ENCODE results near the gene CSF3R. TPM values are rescaled to one million over a fixed set of nuclear protein-coding genes. Genes with fewer than 3 reads are reported as not detected.

The CSF3R gene
- total and polyA plus RNA-seq, 9 of the 15 experiments (the other 6 are each of a cell fraction or from before 2014, with no cell fraction given) = 0.21 to 0.86 (median 0.40) TPM; not detected in 1

- TF ChIP-seq CREB3L1 (IDR thresholded peaks at IDR 0.05; ENCODE audit: borderline replicate concordance, low read depth) = no peak
- no peak for TF ChIP-seq ZNF280A (IDR thresholded peaks at IDR 0.05; ENCODE audit: low read depth, partially characterized antibody)
- peak; percentile 75; the same call in 1 of the 2 replicates for TF ChIP-seq ZBTB7A (IDR thresholded peaks at IDR 0.05; ENCODE audit: borderline replicate concordance, control insufficient read depth, low read depth, low read length)
- TF ChIP-seq SNIP1 (IDR thresholded peaks at IDR 0.05; ENCODE audit: low read depth) = no peak
- no peak for TF ChIP-seq U2AF2 (optimal IDR thresholded peaks at IDR 0.05; ENCODE audit: low read depth, low read length)
- TF ChIP-seq ZFP1 (CRISPR knock-in tag; IDR thresholded peaks at IDR 0.05) = no peak
- TF ChIP-seq TFAP4 (CRISPR knock-in tag; IDR thresholded peaks at IDR 0.05; ENCODE audit: borderline replicate concordance) = peak; percentile 67; the same call in 1 of the 2 replicates
- TF ChIP-seq ZFPM2 (CRISPR knock-in tag; IDR thresholded peaks at IDR 0.05) = no peak
- TF ChIP-seq RAD21 (CRISPR knock-in tag; conservative IDR thresholded peaks at IDR 0.05 in 1 of 2, IDR thresholded peaks at IDR 0.05 in 1 of 2) = peak; percentile 75 to 92
- 0 out of 2 replicates have a peak, but pooled peaks have one; percentile 9 for TF ChIP-seq MITF (IDR thresholded peaks at IDR 0.05)
- peak; percentile 67; the same call in 1 of the 2 replicates for TF ChIP-seq REST (IDR thresholded peaks at IDR 0.05; ENCODE audit: borderline replicate concordance)
- TF ChIP-seq REST (CRISPR knock-in tag; IDR thresholded peaks at IDR 0.05; ENCODE audit: low read depth) = no peak
- no peak for TF ChIP-seq MIER1 (IDR thresholded peaks at IDR 0.05; ENCODE audit: low read depth)
Observed at GRCh38 chr1:36516372-36517010, 33.8 kb upstream of the CSF3R start (continued).

All from K562 (cell line).